ENCODE measurements around the gene KLF17.
"Not testable (repeated sequence)": the region's sequence is repeated elsewhere in the genome, so short reads cannot be mapped to it uniquely, and the experiment has no call there.

The KLF17 gene

GRCh38 chr1:44113095-44113609 lies 5.5 kb upstream of the KLF17 start:
- Histone ChIP-seq H3K79me1 (replicated peaks; ENCODE audit: low read length, poor library complexity, severe bottlenecking) (no peaks in the 10 kb centered on the region), H2AFZ (ENCODE audit: low read depth, low read length) (no peak overlapping the region), H4K8ac (ENCODE audit: low read length) (no peak overlapping the region), H2BK15ac (ENCODE audit: low read depth, poor library complexity, severe bottlenecking) (no peak overlapping the region), H3K23ac (ENCODE audit: low read length in 2 of 2) (no peak overlapping the region), H3K27ac (ENCODE audit: low read length, poor library complexity, severe bottlenecking) (no peak overlapping the region), H3K36me3 (ENCODE audit: control insufficient read depth in 1 of 2, insufficient read depth in 2 of 2, low read depth in 1 of 2, low read length in 2 of 2) (no peaks in the 10 kb centered on the region), H3K4me1 (ENCODE audit: control insufficient read depth, insufficient read depth, low read depth, low read length) (peaks cover 2% of the 10 kb centered on the region), H2AK5ac (ENCODE audit: low read length, severe bottlenecking) (no peak overlapping the region), H3K4ac (ENCODE audit: low read depth in 1 of 2, low read length in 2 of 2) (no peak overlapping the region), H3K27me3 (ENCODE audit: control insufficient read depth in 1 of 2, insufficient read depth in 1 of 2, low read length in 2 of 2) (peaks cover 0 to 5% of the 10 kb centered on the region in 2 experiments), H3K4me2 (ENCODE audit: low read length, poor library complexity, severe bottlenecking) (no peak overlapping the region), H2BK120ac (ENCODE audit: low read depth, low read length) (no peak overlapping the region), H4K91ac (ENCODE audit: low read length) (no peak overlapping the region), H3K9ac (ENCODE audit: low read length) (no peak overlapping the region), H2BK12ac (ENCODE audit: low read length in 2 of 2) (no peak overlapping the region), H3K14ac (ENCODE audit: low read length in 2 of 2) (no peak overlapping the region), H3K9me3 (ENCODE audit: control insufficient read depth, low read length) (no peaks in the 10 kb centered on the region), H3K18ac (ENCODE audit: low read depth in 1 of 2, low read length in 2 of 2) (no peak overlapping the region), H3K4me3 (ENCODE audit: insufficient read depth in 1 of 2, low read depth in 1 of 2, low read length in 2 of 2) (no peak overlapping the region), H2BK5ac (ENCODE audit: low read depth, low read length, poor library complexity, severe bottlenecking) (no peak overlapping the region)
- no peak for DNase-seq
- WGBS, result 53% methylated on average over 2 of the region's 2 CpGs

DNA sequence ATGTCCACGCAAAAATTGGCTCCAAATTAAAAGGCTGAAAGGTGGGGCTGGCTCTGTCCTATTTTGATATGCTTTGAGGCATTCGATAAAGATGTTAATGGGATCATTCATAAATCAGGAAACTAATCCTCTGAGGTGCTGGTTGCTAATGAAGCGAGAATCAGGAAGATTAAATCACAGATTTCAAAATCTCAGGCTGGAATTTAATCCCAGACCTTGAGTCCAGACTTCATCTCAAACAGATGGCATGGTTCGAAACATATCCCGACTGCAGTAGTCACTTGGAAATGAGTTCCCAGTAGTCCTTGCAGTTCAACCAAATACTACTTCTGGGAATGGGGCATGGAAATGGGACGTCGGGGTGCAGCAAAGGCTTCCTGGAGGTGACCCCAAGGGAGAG lies 4.5 kb upstream of the KLF17 start:
- no peak overlapping the region for H2AK5ac ChIP-seq (ENCODE audit: low read length, severe bottlenecking)
- no peaks in the 10 kb centered on the region for H3K36me3 ChIP-seq (ENCODE audit: control insufficient read depth in 1 of 2, insufficient read depth in 2 of 2, low read depth in 1 of 2, low read length in 2 of 2)
- H3K9me3 ChIP-seq (ENCODE audit: control insufficient read depth, low read length), result no peaks in the 10 kb centered on the region
- H2AFZ ChIP-seq (ENCODE audit: low read depth, low read length), result no peak overlapping the region
- no peak overlapping the region for H3K4me2 ChIP-seq (ENCODE audit: low read length, poor library complexity, severe bottlenecking)
- no peaks in the 10 kb centered on the region for H3K79me1 ChIP-seq (replicated peaks; ENCODE audit: low read length, poor library complexity, severe bottlenecking)
- no peak overlapping the region for H4K8ac ChIP-seq (ENCODE audit: low read length)
- no peak overlapping the region for H3K9ac ChIP-seq (ENCODE audit: low read length)
- WGBS, result 90% methylated on average over 7 of the region's 7 CpGs
- no peak overlapping the region for H3K4ac ChIP-seq (ENCODE audit: low read depth in 1 of 2, low read length in 2 of 2)
- no peak overlapping the region for H4K91ac ChIP-seq (ENCODE audit: low read length)
- no peak for DNase-seq
- no peaks in the 10 kb centered on the region for H3K4me1 ChIP-seq (ENCODE audit: control insufficient read depth, insufficient read depth, low read depth, low read length)
- no peak overlapping the region for H2BK5ac ChIP-seq (ENCODE audit: low read depth, low read length, poor library complexity, severe bottlenecking)
- no peak overlapping the region for H2BK120ac ChIP-seq (ENCODE audit: low read depth, low read length)
- no peak overlapping the region for H2BK15ac ChIP-seq (ENCODE audit: low read depth, poor library complexity, severe bottlenecking)
- no peak overlapping the region for H3K27ac ChIP-seq (ENCODE audit: low read length, poor library complexity, severe bottlenecking)
- H2BK12ac ChIP-seq (ENCODE audit: low read length in 2 of 2), result no peak overlapping the region
- H3K18ac ChIP-seq (ENCODE audit: low read depth in 1 of 2, low read length in 2 of 2), result no peak overlapping the region
- H3K4me3 ChIP-seq (ENCODE audit: insufficient read depth in 1 of 2, low read depth in 1 of 2, low read length in 2 of 2), result no peak overlapping the region
- H3K27me3 ChIP-seq (ENCODE audit: control insufficient read depth in 1 of 2, insufficient read depth in 1 of 2, low read length in 2 of 2), result peaks cover 0 to 5% of the 10 kb centered on the region in 2 experiments
- H3K23ac ChIP-seq (ENCODE audit: low read length in 2 of 2), result no peak overlapping the region
- no peak overlapping the region for H3K14ac ChIP-seq (ENCODE audit: low read length in 2 of 2)

- not testable (repeated sequence) for H3K4me1 ChIP-seq (ENCODE audit: control insufficient read depth, insufficient read depth, low read depth, low read length); H3K9me3 ChIP-seq (ENCODE audit: control insufficient read depth, low read length)
- WGBS, result 91% methylated on average over 9 of the region's 10 CpGs
Observed at GRCh38 chr1:44117272-44117671, 1.3 kb upstream of the KLF17 start.

GRCh38 chr1:44119525-44119924 lies 904 bp downstream of the KLF17 start:
- no peak overlapping the region for H2AFZ ChIP-seq (ENCODE audit: low read depth, low read length)
- H3K9ac ChIP-seq (ENCODE audit: low read length), result no peak overlapping the region
- no peak for DNase-seq
- H3K18ac ChIP-seq (ENCODE audit: low read depth in 1 of 2, low read length in 2 of 2), result no peak overlapping the region
- H3K4me2 ChIP-seq (ENCODE audit: low read length, poor library complexity, severe bottlenecking), result no peak overlapping the region
- H2BK15ac ChIP-seq (ENCODE audit: low read depth, poor library complexity, severe bottlenecking), result no peak overlapping the region
- 76% methylated on average over 6 of the region's 6 CpGs for WGBS
- H2BK5ac ChIP-seq (ENCODE audit: low read depth, low read length, poor library complexity, severe bottlenecking), result no peak overlapping the region
- no peaks in the 10 kb centered on the region for H3K79me1 ChIP-seq (replicated peaks; ENCODE audit: low read length, poor library complexity, severe bottlenecking)
- no peak overlapping the region for H3K23ac ChIP-seq (ENCODE audit: low read length in 2 of 2)
- no peak overlapping the region for H4K91ac ChIP-seq (ENCODE audit: low read length)
- H2AK5ac ChIP-seq (ENCODE audit: low read length, severe bottlenecking), result no peak overlapping the region
- H3K4ac ChIP-seq (ENCODE audit: low read depth in 1 of 2, low read length in 2 of 2), result no peak overlapping the region
- H2BK120ac ChIP-seq (ENCODE audit: low read depth, low read length), result no peak overlapping the region
- H3K36me3 ChIP-seq (ENCODE audit: control insufficient read depth in 1 of 2, insufficient read depth in 2 of 2, low read depth in 1 of 2, low read length in 2 of 2), result no peaks in the 10 kb centered on the region
- H3K27ac ChIP-seq (ENCODE audit: low read length, poor library complexity, severe bottlenecking), result no peak overlapping the region
- H4K8ac ChIP-seq (ENCODE audit: low read length), result no peak overlapping the region
- no peaks in the 10 kb centered on the region for H3K4me1 ChIP-seq (ENCODE audit: control insufficient read depth, insufficient read depth, low read depth, low read length)
- H3K14ac ChIP-seq (ENCODE audit: low read length in 2 of 2), result no peak overlapping the region
- H3K9me3 ChIP-seq (ENCODE audit: control insufficient read depth, low read length), result no peaks in the 10 kb centered on the region
- H2BK12ac ChIP-seq (ENCODE audit: low read length in 2 of 2), result no peak overlapping the region
- peaks cover 3 to 8% of the 10 kb centered on the region in 2 experiments for H3K27me3 ChIP-seq (ENCODE audit: control insufficient read depth in 1 of 2, insufficient read depth in 1 of 2, low read length in 2 of 2)
- H3K4me3 ChIP-seq (ENCODE audit: insufficient read depth in 1 of 2, low read depth in 1 of 2, low read length in 2 of 2), result no peak overlapping the region

More at GRCh38 chr1:44117272-44117671, 1.3 kb upstream of the KLF17 start:
- not testable (repeated sequence) for H2BK120ac ChIP-seq (ENCODE audit: low read depth, low read length); H2BK12ac ChIP-seq (ENCODE audit: low read length in 2 of 2); H3K27ac ChIP-seq (ENCODE audit: low read length, poor library complexity, severe bottlenecking); H2BK15ac ChIP-seq (ENCODE audit: low read depth, poor library complexity, severe bottlenecking); H3K4me2 ChIP-seq (ENCODE audit: low read length, poor library complexity, severe bottlenecking); H3K14ac ChIP-seq (ENCODE audit: low read length in 2 of 2); H3K36me3 ChIP-seq (ENCODE audit: control insufficient read depth in 1 of 2, insufficient read depth in 2 of 2, low read depth in 1 of 2, low read length in 2 of 2); H3K18ac ChIP-seq (ENCODE audit: low read depth in 1 of 2, low read length in 2 of 2); H3K23ac ChIP-seq (ENCODE audit: low read length in 2 of 2); H2BK5ac ChIP-seq (ENCODE audit: low read depth, low read length, poor library complexity, severe bottlenecking); H3K79me1 ChIP-seq (replicated peaks; ENCODE audit: low read length, poor library complexity, severe bottlenecking); H2AK5ac ChIP-seq (ENCODE audit: low read length, severe bottlenecking); H3K9ac ChIP-seq (ENCODE audit: low read length); DNase-seq; H3K4me3 ChIP-seq (ENCODE audit: insufficient read depth in 1 of 2, low read depth in 1 of 2, low read length in 2 of 2); H4K91ac ChIP-seq (ENCODE audit: low read length); H3K4ac ChIP-seq (ENCODE audit: low read depth in 1 of 2, low read length in 2 of 2); H4K8ac ChIP-seq (ENCODE audit: low read length); H2AFZ ChIP-seq (ENCODE audit: low read depth, low read length)
- H3K27me3 ChIP-seq (ENCODE audit: control insufficient read depth in 1 of 2, insufficient read depth in 1 of 2, low read length in 2 of 2), result peaks cover 3 to 13% of the 10 kb centered on the region in 2 experiments

All from mesenchymal stem cell (in vitro differentiated cells and primary cell).